Measurements from ENCODE around the gene GALNT3. TPM values are rescaled to one million over a fixed set of nuclear protein-coding genes. Genes with fewer than 3 reads are reported as not detected.

The GALNT3 gene
- total RNA-seq, 1 donor from 2014 or later: 8.3 TPM

GRCh38 chr2:165766326-165766927, 27.6 kb downstream of the GALNT3 start:
- H3K4me1 Mint-ChIP-seq: peaks cover 13% of the 10 kb centered on the region
- no peak for DNase-seq (ENCODE audit: low spot score in 2 of 2, unreplicated experiment in 2 of 2)
- H3K9me3 Mint-ChIP-seq: no peaks in the 10 kb centered on the region
- no peaks in the 10 kb centered on the region for H3K36me3 Mint-ChIP-seq
- no peaks in the 10 kb centered on the region for H3K27me3 Mint-ChIP-seq (ENCODE audit: low read depth)
- H3K27ac Mint-ChIP-seq: no peak overlapping the region
- H3K4me3 Mint-ChIP-seq: no peak overlapping the region
- TF ChIP-seq CTCF (IDR thresholded peaks at IDR 0.05; ENCODE audit: unreplicated experiment): no peak

- H3K4me1 Mint-ChIP-seq: peaks cover 21% of the 10 kb centered on the region
- no peak overlapping the region for H3K4me3 Mint-ChIP-seq
- H3K36me3 Mint-ChIP-seq: no peaks in the 10 kb centered on the region
- no peaks in the 10 kb centered on the region for H3K27me3 Mint-ChIP-seq (ENCODE audit: low read depth)
- no peak for TF ChIP-seq CTCF (IDR thresholded peaks at IDR 0.05; ENCODE audit: unreplicated experiment)
- no peaks in the 10 kb centered on the region for H3K9me3 Mint-ChIP-seq
- no peak overlapping the region for H3K27ac Mint-ChIP-seq
- DNase-seq (ENCODE audit: low spot score in 2 of 2, unreplicated experiment in 2 of 2): no peak
These were observed 31.3 kb downstream of the GALNT3 start for GRCh38 chr2:165762723-165763122.

GRCh38 chr2:165757906-165758675, 36.0 kb downstream of the GALNT3 start:
- TF ChIP-seq CTCF (IDR thresholded peaks at IDR 0.05; ENCODE audit: unreplicated experiment): no peak
- Mint-ChIP-seq H3K27me3 (ENCODE audit: low read depth) (no peaks in the 10 kb centered on the region), H3K27ac (no peak overlapping the region), H3K36me3 (no peaks in the 10 kb centered on the region), H3K9me3 (no peaks in the 10 kb centered on the region), H3K4me1 (peaks cover 19% of the 10 kb centered on the region), H3K4me3 (no peak overlapping the region)
- DNase-seq (ENCODE audit: low spot score in 2 of 2, unreplicated experiment in 2 of 2): no peak

- TF ChIP-seq CTCF (IDR thresholded peaks at IDR 0.05; ENCODE audit: unreplicated experiment): no peak
- no peaks in the 10 kb centered on the region for H3K9me3 Mint-ChIP-seq
- peaks cover 4% of the 10 kb centered on the region for H3K4me1 Mint-ChIP-seq
- no peak overlapping the region for H3K27ac Mint-ChIP-seq
- DNase-seq (ENCODE audit: low spot score in 2 of 2, unreplicated experiment in 2 of 2): no peak
- H3K36me3 Mint-ChIP-seq: peaks cover 3% of the 10 kb centered on the region
- H3K4me3 Mint-ChIP-seq: no peak overlapping the region
- no peaks in the 10 kb centered on the region for H3K27me3 Mint-ChIP-seq (ENCODE audit: low read depth)
These were observed 47.5 kb downstream of the GALNT3 start for GRCh38 chr2:165746501-165746900.

- Mint-ChIP-seq H3K27me3 (ENCODE audit: low read depth) (no peaks in the 10 kb centered on the region), H3K9me3 (no peaks in the 10 kb centered on the region), H3K36me3 (peaks cover 3% of the 10 kb centered on the region), H3K4me1 (peaks cover 4% of the 10 kb centered on the region), H3K4me3 (no peak overlapping the region), H3K27ac (no peak overlapping the region)
- TF ChIP-seq CTCF (IDR thresholded peaks at IDR 0.05; ENCODE audit: unreplicated experiment): no peak
- DNase-seq (ENCODE audit: low spot score in 2 of 2, unreplicated experiment in 2 of 2): no peak
These were observed 48.1 kb downstream of the GALNT3 start for GRCh38 chr2:165745916-165746315.
